GM19043 (cell line): ENCODE measurements around the gene CARD11.
A peak's percentile ranks its signal among the peaks of the same experiment; 100 is the strongest.

ENCODE experiments used
- ATAC-seq: cut with Tn5 transposase; IDR thresholded peaks from one replicate; pipeline ENCODE4 v1.9.1; 2021; ENCODE audit warnings: low read depth; ENCODE audit not compliant: unreplicated experiment

The CARD11 gene

DNA sequence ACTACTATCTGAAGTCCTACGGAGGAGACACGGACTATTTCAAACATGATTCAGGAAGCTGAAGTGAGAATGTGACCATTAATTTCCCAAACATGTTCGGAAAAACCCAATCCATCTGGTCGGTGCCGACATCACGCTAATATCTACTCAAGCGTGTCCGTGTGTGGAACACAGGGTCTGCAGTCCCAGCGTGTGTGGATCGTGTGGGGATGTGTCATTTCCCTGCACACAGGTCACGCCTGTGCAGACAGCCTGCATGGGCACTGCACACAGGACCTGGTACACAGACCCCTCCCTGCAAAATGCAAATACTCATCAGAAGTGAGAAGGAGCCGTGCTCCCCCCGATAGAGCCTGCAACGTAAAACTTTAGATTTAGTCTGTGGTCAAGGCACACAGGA, 57.8 kb downstream of the CARD11 start:
- ATAC-seq, result no peak

- ATAC-seq, result no peak
Measured at GRCh38 chr7:2984091-2984490, 59.6 kb downstream of the CARD11 start.

DNA sequence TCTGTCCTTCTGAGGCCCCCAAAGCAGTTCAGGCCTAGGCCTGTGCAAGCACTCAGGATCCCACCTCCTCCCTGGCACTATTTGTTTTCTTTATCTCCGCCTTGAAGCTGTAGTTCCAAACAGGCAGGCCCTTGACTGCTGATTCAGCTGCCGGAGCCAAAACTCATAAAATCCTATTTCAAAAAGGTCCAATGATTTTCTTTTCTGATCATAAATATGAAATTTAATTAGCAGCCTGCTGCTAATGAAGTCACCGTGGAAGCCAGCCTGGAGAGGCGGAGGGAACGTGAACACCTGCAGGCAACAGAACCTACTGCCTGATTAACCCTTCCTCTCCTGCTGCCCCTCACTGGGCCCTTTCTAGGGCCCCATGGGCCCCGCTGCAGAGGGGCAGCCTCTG, 60.1 kb downstream of the CARD11 start:
- no peak for ATAC-seq

GRCh38 chr7:2982831-2983230, 60.8 kb downstream of the CARD11 start:
- ATAC-seq, result no peak

DNA sequence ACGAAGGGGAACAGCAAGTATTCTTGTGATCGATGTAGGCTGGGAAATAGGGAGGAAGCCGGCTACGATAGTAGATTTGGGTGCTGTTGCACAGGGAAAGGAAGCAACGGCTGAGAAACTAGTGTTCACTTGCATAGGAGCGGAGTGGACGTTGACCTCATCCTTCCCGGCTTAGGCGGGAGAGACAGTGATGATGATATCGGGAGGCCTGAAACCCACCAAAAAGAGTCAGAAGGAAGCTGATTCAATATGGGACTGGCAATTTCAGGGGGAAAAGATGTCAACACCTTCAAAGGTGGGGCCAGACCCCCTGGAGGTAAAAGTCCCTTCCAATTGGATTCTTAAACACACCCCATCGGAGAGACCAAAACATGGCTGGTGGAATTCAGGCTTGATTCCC, 61.3 kb downstream of the CARD11 start:
- ATAC-seq, result no peak

GRCh38 chr7:2981103-2981480, 62.6 kb downstream of the CARD11 start:
- ATAC-seq, result no peak

- ATAC-seq, result no peak
Measured at GRCh38 chr7:2980401-2981102, 63.1 kb downstream of the CARD11 start.

DNA sequence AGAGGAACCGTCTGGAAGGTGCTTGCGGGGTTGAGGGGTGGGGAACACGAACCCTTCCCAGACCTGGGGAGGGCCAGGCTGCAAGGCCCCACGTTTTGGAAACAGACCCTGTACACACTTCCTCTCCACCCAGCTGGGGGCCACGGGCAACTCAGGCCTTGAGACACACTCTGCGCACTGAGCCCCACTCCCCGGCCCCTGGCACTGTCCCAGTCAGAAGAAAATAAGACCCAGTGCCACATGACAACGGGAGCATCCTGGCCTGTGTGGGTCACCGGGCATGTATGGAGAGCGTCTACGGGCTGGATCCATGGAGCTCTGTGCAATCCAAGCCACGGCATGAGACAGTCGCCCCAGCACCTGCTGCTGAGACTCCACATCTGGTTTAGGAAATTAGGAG, 63.7 kb downstream of the CARD11 start:
- no peak for ATAC-seq

GRCh38 chr7:2979201-2979631, 64.5 kb downstream of the CARD11 start:
- ATAC-seq, result peak; percentile 23

DNA sequence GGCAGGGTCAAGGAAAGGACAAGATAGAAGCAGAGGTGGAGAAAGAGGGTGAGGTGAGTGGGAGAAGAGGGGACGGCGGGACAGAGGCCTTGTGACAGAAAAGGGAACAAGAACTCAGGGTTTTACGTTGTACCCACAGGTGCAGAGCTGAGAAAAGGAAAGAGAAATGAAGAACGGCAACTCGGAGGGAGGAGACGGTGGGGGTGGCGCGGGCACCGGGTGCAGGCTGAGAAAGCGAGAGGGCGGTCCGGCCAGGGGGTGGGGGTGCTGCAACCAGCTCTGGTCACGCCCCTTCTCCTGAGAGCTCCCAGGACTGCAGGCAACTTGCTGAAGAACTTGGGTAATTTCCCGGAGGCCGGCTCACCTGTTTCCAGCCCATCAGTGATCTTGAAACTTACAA, 65.3 kb downstream of the CARD11 start:
- ATAC-seq, result peak; percentile 78

DNA sequence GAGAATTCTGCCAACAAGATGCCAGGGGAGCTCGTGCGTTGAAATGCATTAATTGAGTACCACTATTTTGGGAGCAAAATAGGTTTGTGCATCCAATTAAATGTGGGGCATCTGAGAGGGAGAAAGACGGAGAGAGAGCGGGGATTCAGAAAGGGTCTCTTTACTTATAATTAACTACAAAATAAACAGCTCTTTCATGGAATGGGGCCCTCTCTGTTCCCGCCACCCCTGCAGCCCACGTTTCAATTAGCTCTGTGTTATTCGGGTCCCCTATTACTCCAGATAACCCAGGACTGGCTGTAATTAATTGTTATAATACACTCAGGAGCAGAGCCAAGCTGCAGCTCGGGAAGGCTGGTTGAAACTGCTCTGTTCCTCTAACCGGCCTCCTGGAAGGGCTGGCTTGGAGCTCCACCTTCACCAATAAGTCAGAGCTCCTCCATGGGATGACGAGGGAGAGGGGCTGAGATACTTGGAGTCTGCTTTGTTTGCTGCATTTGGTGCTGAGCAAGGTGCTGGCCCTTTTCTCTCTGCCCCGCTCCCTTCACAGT, 67.8 kb downstream of the CARD11 start:
- ATAC-seq, result no peak

GRCh38 chr7:2974093-2974819, 69.4 kb downstream of the CARD11 start:
- no peak for ATAC-seq

GRCh38 chr7:2972835-2973161, 70.9 kb downstream of the CARD11 start:
- no peak for ATAC-seq

GRCh38 chr7:2971914-2972834, 71.5 kb downstream of the CARD11 start:
- ATAC-seq, result peak; percentile 81

GRCh38 chr7:2970861-2971260, 72.8 kb downstream of the CARD11 start:
- ATAC-seq, result no peak

- ATAC-seq, result no peak
Measured at GRCh38 chr7:2970307-2970664, 73.4 kb downstream of the CARD11 start.

- ATAC-seq, result no peak
Measured at GRCh38 chr7:2969398-2970306, 74.0 kb downstream of the CARD11 start.

- no peak for ATAC-seq
Measured at GRCh38 chr7:2968616-2969397, 74.9 kb downstream of the CARD11 start.

- no peak for ATAC-seq
Measured at GRCh38 chr7:2968176-2968575, 75.5 kb downstream of the CARD11 start.
